HCT116 (cell line): ENCODE results near the gene KANK4. TPM values are rescaled to one million over a fixed set of nuclear protein-coding genes. Genes with fewer than 3 reads are reported as not detected.

Experiments used
- ATAC-seq: fragments of 200-7000 bp; cut with Tn5 transposase; 2 replicates; pipeline ENCODE4 v1.9.1; 2020; ENCODE audit warnings: mild to moderate bottlenecking, moderate library complexity
- BruUV-seq: library from RNA; stranded (reverse); fragments of 400-500 nt; replicated peaks from 2 replicates; lab custom pipeline; 2021; lab: Mats Ljungman, UMichigan
- CTCF ChIA-PET: fragments of 300-600 bp; sonication (Branson Sonifier 250); formaldehyde crosslinking; loops from one replicate; lab custom pipeline; 2021; ENCODE audit warnings: antibody characterized with exemption; lab: Charles Lee
- POLR2A ChIA-PET: fragments of 300-600, 350-600 bp; sonication (Branson Sonifier 250); formaldehyde crosslinking; loops from one replicate; lab custom pipeline; 2021; ENCODE audit warnings: antibody characterized with exemption; lab: Charles Lee
- RAD21 ChIA-PET, 2 experiments: fragments of 300-600 bp; sonication (Branson Sonifier 250); formaldehyde crosslinking; loops; one replicate each; lab custom pipeline; 2023; ENCODE audit warnings: low total read pairs in 2 of 2; ENCODE audit not compliant: uncharacterized antibody in 2 of 2, unreplicated experiment in 2 of 2, low non-redundant PET in 1 of 2; lab: Charles Lee
- DNase-seq: peaks from one replicate; pipeline ENCODE4 v3.0.0-alpha.2; 2010; ENCODE audit warnings: low read depth, low spot score
- H2AFZ ChIP-seq: fragments of 200-600 bp; shearing (Covaris generic), sonication (generic); 2 replicates; pipeline ENCODE4 v1.6.1; 2017; ENCODE audit warnings: low read depth, mixed run types, mixed read lengths, antibody characterized with exemption, low read length; ENCODE audit not compliant: poor library complexity, severe bottlenecking
- H3K27ac ChIP-seq: 2 replicates; pipeline ENCODE4 v1.5.1; 2012; ENCODE audit warnings: low read depth, low read length
- H3K27me3 ChIP-seq: fragments of 200-600 bp; sonication (generic); 2 replicates; pipeline ENCODE4 v1.6.1; 2016; ENCODE audit warnings: mixed run types, low read length, mixed read lengths; ENCODE audit not compliant: insufficient read depth
- H3K36me3 ChIP-seq, 2 experiments: fragments of 200-500 bp in 1 of 2; fragments of 200-600 bp in 1 of 2; sonication (Bioruptor generic) in 1 of 2; sonication (generic) in 1 of 2; 2 replicates each; pipeline versions ENCODE4 v1.5.1 to v1.6.1; 2014 to 2016; ENCODE audit warnings: low read length in 2 of 2, inconsistent platforms in 1 of 2, mixed read lengths in 1 of 2, mixed run types in 1 of 2; ENCODE audit not compliant: insufficient read depth in 2 of 2, control insufficient read depth in 1 of 2
- H3K4me1 ChIP-seq, 2 experiments: fragments of 200-600 bp in 1 of 2; sonication (generic) in 1 of 2; 2 replicates each; pipeline versions ENCODE4 v1.5.1 to v1.6.1; 2012 to 2017; ENCODE audit warnings: low read length in 2 of 2, inconsistent platforms in 1 of 2, mild to moderate bottlenecking in 1 of 2, mixed read lengths in 1 of 2, mixed run types in 1 of 2, moderate library complexity in 1 of 2; ENCODE audit not compliant: insufficient read depth in 2 of 2, control insufficient read depth in 1 of 2
- H3K4me2 ChIP-seq: fragments of 200-600 bp; sonication (generic); 2 replicates; pipeline ENCODE4 v1.6.1; 2017; ENCODE audit warnings: mixed run types, low read length, mixed read lengths
- H3K4me3 ChIP-seq, 2 experiments: fragments of 200-600 bp in 1 of 2; sonication (generic) in 1 of 2; replicated peaks in 1 of 2; 2 replicates each; pipeline ENCODE4 v1.5.1; 2011 to 2016; ENCODE audit warnings: low read length in 2 of 2, control low read depth in 1 of 2, low read depth in 1 of 2, mild to moderate bottlenecking in 1 of 2, mixed read lengths in 1 of 2, mixed run types in 1 of 2
- H3K79me2 ChIP-seq: fragments of 200-600 bp; sonication (generic); 2 replicates; pipeline ENCODE4 v1.6.1; 2017; ENCODE audit warnings: mild to moderate bottlenecking, mixed run types, low read length, moderate library complexity, mixed read lengths; ENCODE audit not compliant: insufficient read depth
- H3K9ac ChIP-seq: fragments of 200-600 bp; sonication (generic); 2 replicates; pipeline ENCODE4 v1.6.1; 2016; ENCODE audit warnings: low read length, mixed read lengths
- H3K9me2 ChIP-seq: fragments of 200-600 bp; sonication (generic), shearing (Covaris generic); 2 replicates; pipeline ENCODE4 v1.6.1; 2017; ENCODE audit warnings: mixed run types, mild to moderate bottlenecking, moderate library complexity; ENCODE audit not compliant: insufficient read depth
- H3K9me3 ChIP-seq, 2 experiments: fragments of 200-500 bp in 1 of 2; fragments of 200-600 bp in 1 of 2; sonication (Bioruptor generic) in 1 of 2; sonication (generic) in 1 of 2; 2 replicates each; pipeline ENCODE4 v1.6.1; 2014 to 2017; ENCODE audit warnings: low read length in 2 of 2, mixed read lengths in 2 of 2, inconsistent platforms in 1 of 2, low read depth in 1 of 2, mild to moderate bottlenecking in 1 of 2, mixed run types in 1 of 2, moderate library complexity in 1 of 2; ENCODE audit not compliant: control insufficient read depth in 1 of 2, insufficient read depth in 1 of 2
- H4K20me1 ChIP-seq: fragments of 200-600 bp; sonication (generic), shearing (Covaris generic); 2 replicates; pipeline ENCODE4 v1.6.1; 2017; ENCODE audit warnings: mixed run types, mild to moderate bottlenecking, moderate library complexity; ENCODE audit not compliant: insufficient read depth
- CBX3 ChIP-seq: IDR thresholded peaks from 2 replicates; pipeline ENCODE4 v1.6.1; 2012; ENCODE audit warnings: low read depth
- CEBPB ChIP-seq: IDR thresholded peaks from 2 replicates; pipeline ENCODE4 v1.6.1; 2012; ENCODE audit warnings: low read depth
- EGR1 ChIP-seq: IDR thresholded peaks from 2 replicates; pipeline ENCODE4 v1.6.1; 2012; ENCODE audit warnings: low read depth
- ELF1 ChIP-seq: IDR thresholded peaks from 2 replicates; pipeline ENCODE4 v1.6.1; 2012; ENCODE audit warnings: low read depth, borderline replicate concordance
- EZH2 ChIP-seq: fragments of 200-600 bp; sonication (generic); IDR thresholded peaks from 2 replicates; pipeline ENCODE4 v1.6.1; 2017; ENCODE audit warnings: antibody characterized with exemption, mixed run types
- EZH2phosphoT487 ChIP-seq: fragments of 200-600 bp; IDR thresholded peaks from 2 replicates; pipeline ENCODE4 v1.6.1; 2018; ENCODE audit warnings: antibody characterized with exemption, borderline replicate concordance
- FOSL1 ChIP-seq: IDR thresholded peaks from 2 replicates; pipeline ENCODE4 v1.6.1; 2012; ENCODE audit warnings: low read depth
- JUND ChIP-seq: IDR thresholded peaks from 2 replicates; pipeline ENCODE4 v1.6.1; 2012
- MAX ChIP-seq: IDR thresholded peaks from 2 replicates; pipeline ENCODE4 v1.6.1; 2012
- POLR2A ChIP-seq: IDR thresholded peaks from 2 replicates; pipeline ENCODE4 v1.7.0; 2011; ENCODE audit warnings: borderline replicate concordance; ENCODE audit not compliant: insufficient read depth, insufficient read length; ENCODE audit errors: extremely low read depth
- RAD21 ChIP-seq: IDR thresholded peaks from 2 replicates; pipeline ENCODE4 v1.6.1; 2012; ENCODE audit warnings: low read depth, mild to moderate bottlenecking
- SIN3A ChIP-seq: IDR thresholded peaks from 2 replicates; pipeline ENCODE4 v1.6.1; 2012; ENCODE audit warnings: low read depth
- SP1 ChIP-seq: IDR thresholded peaks from 2 replicates; pipeline ENCODE4 v1.6.1; 2012; ENCODE audit warnings: low read depth
- SRF ChIP-seq: IDR thresholded peaks from 2 replicates; pipeline ENCODE4 v1.6.1; 2012; ENCODE audit warnings: low read depth
- YY1 ChIP-seq: IDR thresholded peaks from 2 replicates; pipeline ENCODE4 v1.6.1; 2011; ENCODE audit warnings: low read length, low read depth, moderate library complexity, mild to moderate bottlenecking; ENCODE audit not compliant: insufficient replicate concordance; ENCODE audit errors: extremely low read depth
- ZFX ChIP-seq: fragments of 450-650 bp; IDR thresholded peaks from 2 replicates; pipeline ENCODE4 v1.6.1; 2017
- ZNF274 ChIP-seq: fragments of 200-500 bp; sonication (Bioruptor generic); IDR thresholded peaks from 2 replicates; pipeline ENCODE4 v1.6.1; 2014; ENCODE audit warnings: mild to moderate bottlenecking, low read depth, low read length, inconsistent platforms
- intact Hi-C: fragments of 100-400 bp; cut with micrococcal nuclease; formaldehyde crosslinking; loops from 2 replicates; pipeline ENCODE4 v1.10.0; 2022
- total RNA-seq: library from RNA; stranded (reverse); gene quantifications from one replicate; pipeline ENCODE4 v1.2.1, GENCODE V29; 2021; ENCODE audit not compliant: unreplicated experiment
- TF ChIP-seq, protein P1 (sequence below), 3 experiments: fragments of 200-600 bp in 1 of 3; sonication (generic) in 1 of 3; IDR thresholded peaks in 2 of 3; conservative IDR thresholded peaks in 1 of 3; 2 replicates each; pipeline ENCODE4 v1.5.1; 2012 to 2017; ENCODE audit warnings: low read depth in 2 of 3, low read length in 2 of 3, antibody characterized with exemption in 1 of 3, borderline replicate concordance in 1 of 3, control low read depth in 1 of 3, mild to moderate bottlenecking in 1 of 3, mixed read lengths in 1 of 3, mixed run types in 1 of 3, moderate library complexity in 1 of 3; ENCODE audit not compliant: insufficient read depth in 1 of 3
- TF ChIP-seq, protein P2 (sequence below): IDR thresholded peaks from 2 replicates; pipeline ENCODE4 v1.6.1; 2012; ENCODE audit warnings: low read depth

Gene KANK4
- total RNA-seq, 1 experiment from 2014 or later: not detected

- Histone ChIP-seq H3K9me2 (no peaks in the 10 kb centered on the region), H2AFZ (no peak overlapping the region), H3K4me3 (no peak overlapping the region), H3K27ac (no peak overlapping the region), H3K4me1 (peaks cover 0 to 2% of the 10 kb centered on the region in 2 experiments; a peak in 2 of 4 replicates), H4K20me1 (no peaks in the 10 kb centered on the region), H3K27me3 (no peaks in the 10 kb centered on the region; the same call in 1 of the 2 replicates), H3K4me2 (no peak overlapping the region), H3K9me3 (no peaks in the 10 kb centered on the region), H3K36me3 (no peaks in the 10 kb centered on the region), H3K79me2 (no peaks in the 10 kb centered on the region), H3K9ac (no peak overlapping the region)
- no peak for ATAC-seq
- CTCF ChIA-PET: no interaction called here
- POLR2A ChIA-PET: no interaction called here
- BruUV-seq: no TSS peak
- TF ChIP-seq ZFX (no peak), EZH2 (no peak), SRF (no peak), MAX (no peak), CBX3 (no peak), FOSL1 (no peak), ELF1 (no peak), CEBPB (no peak), EGR1 (no peak)
- TF ChIP-seq, protein P1, sequence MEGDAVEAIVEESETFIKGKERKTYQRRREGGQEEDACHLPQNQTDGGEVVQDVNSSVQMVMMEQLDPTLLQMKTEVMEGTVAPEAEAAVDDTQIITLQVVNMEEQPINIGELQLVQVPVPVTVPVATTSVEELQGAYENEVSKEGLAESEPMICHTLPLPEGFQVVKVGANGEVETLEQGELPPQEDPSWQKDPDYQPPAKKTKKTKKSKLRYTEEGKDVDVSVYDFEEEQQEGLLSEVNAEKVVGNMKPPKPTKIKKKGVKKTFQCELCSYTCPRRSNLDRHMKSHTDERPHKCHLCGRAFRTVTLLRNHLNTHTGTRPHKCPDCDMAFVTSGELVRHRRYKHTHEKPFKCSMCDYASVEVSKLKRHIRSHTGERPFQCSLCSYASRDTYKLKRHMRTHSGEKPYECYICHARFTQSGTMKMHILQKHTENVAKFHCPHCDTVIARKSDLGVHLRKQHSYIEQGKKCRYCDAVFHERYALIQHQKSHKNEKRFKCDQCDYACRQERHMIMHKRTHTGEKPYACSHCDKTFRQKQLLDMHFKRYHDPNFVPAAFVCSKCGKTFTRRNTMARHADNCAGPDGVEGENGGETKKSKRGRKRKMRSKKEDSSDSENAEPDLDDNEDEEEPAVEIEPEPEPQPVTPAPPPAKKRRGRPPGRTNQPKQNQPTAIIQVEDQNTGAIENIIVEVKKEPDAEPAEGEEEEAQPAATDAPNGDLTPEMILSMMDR (IDR thresholded peaks at IDR 0.05 in 2 of 3, conservative IDR thresholded peaks at IDR 0.05 in 1 of 3; ENCODE audit: borderline replicate concordance in 1 of 3, insufficient read depth in 1 of 3, low read depth in 2 of 3, low read length in 2 of 3): no peak
- intact Hi-C loops: no loop called here
- RAD21 ChIA-PET: no interaction called here
- no peak for DNase-seq
These were observed 3.1 kb downstream of the KANK4 start for GRCh38 chr1:62316135-62316534.

- H3K9me2 ChIP-seq: no peaks in the 10 kb centered on the region
- no peaks in the 10 kb centered on the region for H3K4me1 ChIP-seq
- H3K9ac ChIP-seq: no peak overlapping the region
- H3K27me3 ChIP-seq: no peaks in the 10 kb centered on the region
- CTCF ChIA-PET: no interaction called here
- no TSS peak for BruUV-seq
- no peak overlapping the region for H3K4me3 ChIP-seq
- no peak overlapping the region for H2AFZ ChIP-seq
- H3K9me3 ChIP-seq: no peaks in the 10 kb centered on the region
- RAD21 ChIA-PET: no interaction called here
- H3K36me3 ChIP-seq: no peaks in the 10 kb centered on the region
- H3K4me2 ChIP-seq: no peak overlapping the region
- H3K27ac ChIP-seq: no peak overlapping the region
- no peak for DNase-seq
- ATAC-seq: no peak
- POLR2A ChIA-PET: no interaction called here
- H4K20me1 ChIP-seq: no peaks in the 10 kb centered on the region
- intact Hi-C loops: no loop called here
- no peaks in the 10 kb centered on the region for H3K79me2 ChIP-seq
- no peak for TF ChIP-seq FOSL1
- TF ChIP-seq JUND: no peak
- TF ChIP-seq YY1: no peak
- TF ChIP-seq, protein P2, sequence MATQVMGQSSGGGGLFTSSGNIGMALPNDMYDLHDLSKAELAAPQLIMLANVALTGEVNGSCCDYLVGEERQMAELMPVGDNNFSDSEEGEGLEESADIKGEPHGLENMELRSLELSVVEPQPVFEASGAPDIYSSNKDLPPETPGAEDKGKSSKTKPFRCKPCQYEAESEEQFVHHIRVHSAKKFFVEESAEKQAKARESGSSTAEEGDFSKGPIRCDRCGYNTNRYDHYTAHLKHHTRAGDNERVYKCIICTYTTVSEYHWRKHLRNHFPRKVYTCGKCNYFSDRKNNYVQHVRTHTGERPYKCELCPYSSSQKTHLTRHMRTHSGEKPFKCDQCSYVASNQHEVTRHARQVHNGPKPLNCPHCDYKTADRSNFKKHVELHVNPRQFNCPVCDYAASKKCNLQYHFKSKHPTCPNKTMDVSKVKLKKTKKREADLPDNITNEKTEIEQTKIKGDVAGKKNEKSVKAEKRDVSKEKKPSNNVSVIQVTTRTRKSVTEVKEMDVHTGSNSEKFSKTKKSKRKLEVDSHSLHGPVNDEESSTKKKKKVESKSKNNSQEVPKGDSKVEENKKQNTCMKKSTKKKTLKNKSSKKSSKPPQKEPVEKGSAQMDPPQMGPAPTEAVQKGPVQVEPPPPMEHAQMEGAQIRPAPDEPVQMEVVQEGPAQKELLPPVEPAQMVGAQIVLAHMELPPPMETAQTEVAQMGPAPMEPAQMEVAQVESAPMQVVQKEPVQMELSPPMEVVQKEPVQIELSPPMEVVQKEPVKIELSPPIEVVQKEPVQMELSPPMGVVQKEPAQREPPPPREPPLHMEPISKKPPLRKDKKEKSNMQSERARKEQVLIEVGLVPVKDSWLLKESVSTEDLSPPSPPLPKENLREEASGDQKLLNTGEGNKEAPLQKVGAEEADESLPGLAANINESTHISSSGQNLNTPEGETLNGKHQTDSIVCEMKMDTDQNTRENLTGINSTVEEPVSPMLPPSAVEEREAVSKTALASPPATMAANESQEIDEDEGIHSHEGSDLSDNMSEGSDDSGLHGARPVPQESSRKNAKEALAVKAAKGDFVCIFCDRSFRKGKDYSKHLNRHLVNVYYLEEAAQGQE: no peak
- no peak for TF ChIP-seq RAD21
- no peak for TF ChIP-seq ZFX
- no peak for TF ChIP-seq POLR2A
- no peak for TF ChIP-seq SP1
- TF ChIP-seq CEBPB: no peak
- no peak for TF ChIP-seq EZH2phosphoT487
- TF ChIP-seq SIN3A: no peak
- no peak for TF ChIP-seq ZNF274
These were observed 3.8 kb downstream of the KANK4 start for GRCh38 chr1:62315387-62315786.
